ENCODE results near the gene MYL5.
"Not testable (repeated sequence)": the region's sequence is repeated elsewhere in the genome, so short reads cannot be mapped to it uniquely, and the experiment has no call there.

Gene MYL5

GRCh38 chr4:705278-706082 lies 31.1 kb downstream of the MYL5 start, which contains the start of gene PCGF3:
PCGF3 (plus strand) TSS chr4:705832; CDS start chr4:733681, 27,849 bp downstream.
- DNase-seq (ENCODE audit: low read depth in 2 of 3, low spot score in 1 of 3), result peak; percentile 96 to 98 (median 97)

- not testable (repeated sequence) for DNase-seq (ENCODE audit: low read depth in 2 of 3, low spot score in 1 of 3)
Measured at GRCh38 chr4:706083-706633, 31.8 kb downstream of the MYL5 start.

- DNase-seq (ENCODE audit: low read depth in 2 of 3, low spot score in 1 of 3), result no peak
Measured at GRCh38 chr4:706834-707598, 32.7 kb downstream of the MYL5 start.

GRCh38 chr4:707929-708630 lies 33.7 kb downstream of the MYL5 start:
- no peak for DNase-seq (ENCODE audit: low read depth in 2 of 3, low spot score in 1 of 3)

GRCh38 chr4:708631-708933 lies 34.2 kb downstream of the MYL5 start:
- no peak for DNase-seq (ENCODE audit: low read depth in 2 of 3, low spot score in 1 of 3)

GRCh38 chr4:709348-709747 lies 35.0 kb downstream of the MYL5 start:
- DNase-seq (ENCODE audit: low read depth in 2 of 3, low spot score in 1 of 3), result no peak

GRCh38 chr4:710116-710515 lies 35.8 kb downstream of the MYL5 start:
- no peak for DNase-seq (ENCODE audit: low read depth in 2 of 3, low spot score in 1 of 3)

GRCh38 chr4:710916-711315 lies 36.6 kb downstream of the MYL5 start:
- DNase-seq (ENCODE audit: low read depth in 2 of 3, low spot score in 1 of 3), result no peak

- no peak for DNase-seq (ENCODE audit: low read depth in 2 of 3, low spot score in 1 of 3)
Measured at GRCh38 chr4:712093-712492, 37.8 kb downstream of the MYL5 start.

- DNase-seq (ENCODE audit: low read depth in 2 of 3, low spot score in 1 of 3), result no peak
Measured at GRCh38 chr4:712916-713632, 38.7 kb downstream of the MYL5 start.

GRCh38 chr4:714087-714486 lies 39.7 kb downstream of the MYL5 start:
- no peak for DNase-seq (ENCODE audit: low read depth in 2 of 3, low spot score in 1 of 3)

- DNase-seq (ENCODE audit: low read depth in 2 of 3, low spot score in 1 of 3), result no peak
Measured at GRCh38 chr4:717601-718320, 43.4 kb downstream of the MYL5 start.

GRCh38 chr4:718460-718859 lies 44.1 kb downstream of the MYL5 start:
- DNase-seq (ENCODE audit: low read depth in 2 of 3, low spot score in 1 of 3), result no peak

GRCh38 chr4:720111-720860 lies 45.9 kb downstream of the MYL5 start:
- DNase-seq (ENCODE audit: low read depth in 2 of 3, low spot score in 1 of 3), result no peak

GRCh38 chr4:721261-722168 lies 47.2 kb downstream of the MYL5 start:
- no peak for DNase-seq (ENCODE audit: low read depth in 2 of 3, low spot score in 1 of 3)

GRCh38 chr4:722169-722725 lies 47.9 kb downstream of the MYL5 start:
- no peak for DNase-seq (ENCODE audit: low read depth in 2 of 3, low spot score in 1 of 3)

- DNase-seq (ENCODE audit: low read depth in 2 of 3, low spot score in 1 of 3), result no peak
Measured at GRCh38 chr4:722851-723360, 48.6 kb downstream of the MYL5 start.

All from stimulated activated CD4-positive, alpha-beta T cell treated with anti-CD3 and anti-CD28 coated beads, Interleukin-12 subunit alpha, Interleukin-12 subunit beta, amount 100 ng/mL, for 48 hours (primary cell).